IMR-90 (cell line): ENCODE measurements around the gene SH3RF1. TPM values are rescaled to one million over a fixed set of nuclear protein-coding genes. Genes with fewer than 3 reads are reported as not detected.

ENCODE experiments used
- ATAC-seq: fragments of 200-7000 bp; cut with Tn5 transposase; 2 replicates; pipeline ENCODE4 v1.9.1; 2020; ENCODE audit warnings: low read depth, mild to moderate bottlenecking, moderate library complexity
- BruUV-seq: library from RNA; stranded (reverse); fragments of 400-500 nt; replicated peaks from 2 replicates; lab custom pipeline; 2021; lab: Mats Ljungman, UMichigan
- CTCF ChIA-PET: fragments of 300-600 bp; formaldehyde crosslinking; extraction: SDS; loops from one replicate; lab custom pipeline; 2021; ENCODE audit warnings: antibody characterized with exemption; lab: Yijun Ruan, JAX
- POLR2A ChIA-PET: fragments of 300-600 bp; sonication (Branson Sonifier 250); formaldehyde crosslinking; loops from one replicate; lab custom pipeline; 2022; ENCODE audit warnings: antibody characterized with exemption; ENCODE audit not compliant: unreplicated experiment; lab: Charles Lee
- DNase-seq: peaks from one replicate; pipeline ENCODE4 v3.0.0; 2013
- H2AFZ ChIP-seq: replicated peaks from 2 replicates; pipeline ENCODE3; 2013; ENCODE audit warnings: low read length, mild to moderate bottlenecking; ENCODE audit not compliant: poor library complexity
- H2AK5ac ChIP-seq: 2 replicates; pipeline ENCODE4 v1.6.1; 2013; ENCODE audit warnings: low read depth, low read length, inconsistent platforms
- H2AK9ac ChIP-seq: replicated peaks from 2 replicates; pipeline ENCODE3; 2013; ENCODE audit warnings: mild to moderate bottlenecking, low read depth, low read length, moderate library complexity; ENCODE audit not compliant: poor library complexity
- H2BK120ac ChIP-seq: 2 replicates; pipeline ENCODE4 v1.6.1; 2013; ENCODE audit warnings: low read depth, low read length, inconsistent platforms
- H2BK15ac ChIP-seq: 3 replicates; pipeline ENCODE4 v1.6.1; 2013; ENCODE audit warnings: low read depth, low read length, inconsistent platforms
- H2BK20ac ChIP-seq: 2 replicates; pipeline ENCODE4 v1.6.1; 2013; ENCODE audit warnings: low read depth, mild to moderate bottlenecking, inconsistent platforms, low read length, moderate library complexity
- H2BK5ac ChIP-seq: 2 replicates; pipeline ENCODE4 v1.6.1; 2013; ENCODE audit warnings: mild to moderate bottlenecking, low read depth, low read length, inconsistent platforms; ENCODE audit not compliant: poor library complexity, severe bottlenecking
- H3K14ac ChIP-seq: replicated peaks from 2 replicates; pipeline ENCODE4 v1.6.1; 2013; ENCODE audit warnings: low read depth, low read length, inconsistent platforms
- H3K18ac ChIP-seq: 2 replicates; pipeline ENCODE4 v1.6.1; 2013; ENCODE audit warnings: low read depth, low read length, control low read depth
- H3K23ac ChIP-seq: 2 replicates; pipeline ENCODE4 v1.6.1; 2013; ENCODE audit warnings: low read depth, low read length, inconsistent platforms
- H3K27ac ChIP-seq: 2 replicates; pipeline ENCODE4 v1.5.1; 2013; ENCODE audit warnings: mild to moderate bottlenecking, control low read depth, low read length; ENCODE audit not compliant: insufficient read depth
- H3K27me3 ChIP-seq: 2 replicates; pipeline ENCODE4 v1.6.1; 2013; ENCODE audit warnings: low read length; ENCODE audit not compliant: control insufficient read depth, insufficient read depth
- H3K36me3 ChIP-seq: 2 replicates; pipeline ENCODE4 v1.6.1; 2013; ENCODE audit warnings: low read length, mixed read lengths; ENCODE audit not compliant: control insufficient read depth, insufficient read depth
- H3K4ac ChIP-seq: 2 replicates; pipeline ENCODE4 v1.6.1; 2013; ENCODE audit warnings: low read depth, low read length, inconsistent platforms
- H3K4me1 ChIP-seq: 2 replicates; pipeline ENCODE4 v1.6.1; 2013; ENCODE audit warnings: low read length, mixed read lengths; ENCODE audit not compliant: control insufficient read depth, insufficient read depth
- H3K4me2 ChIP-seq: 2 replicates; pipeline ENCODE4 v1.6.1; 2013; ENCODE audit warnings: low read depth, mild to moderate bottlenecking, control low read depth, low read length, moderate library complexity
- H3K4me3 ChIP-seq: 2 replicates; pipeline ENCODE4 v1.5.1; 2013; ENCODE audit warnings: low read depth, mild to moderate bottlenecking, control low read depth, low read length, moderate library complexity; ENCODE audit not compliant: insufficient read depth
- H3K56ac ChIP-seq: 2 replicates; pipeline ENCODE4 v1.6.1; 2013; ENCODE audit warnings: low read length, inconsistent platforms; ENCODE audit not compliant: insufficient read depth; ENCODE audit errors: extremely low read depth
- H3K79me1 ChIP-seq, 2 experiments: 2 replicates each; pipeline ENCODE4 v1.6.1; 2013; ENCODE audit warnings: low read length in 2 of 2, inconsistent platforms in 1 of 2, low read depth in 1 of 2
- H3K9ac ChIP-seq: 2 replicates; pipeline ENCODE4 v1.6.1; 2013; ENCODE audit warnings: low read depth, low read length, control low read depth
- H3K9me1 ChIP-seq: 2 replicates; pipeline ENCODE4 v1.6.1; 2013; ENCODE audit warnings: low read length, inconsistent platforms; ENCODE audit not compliant: insufficient read depth
- H3K9me3 ChIP-seq: 2 replicates; pipeline ENCODE4 v1.6.1; 2013; ENCODE audit warnings: low read length; ENCODE audit not compliant: control insufficient read depth, insufficient read depth
- H4K20me1 ChIP-seq: 2 replicates; pipeline ENCODE4 v1.6.1; 2013; ENCODE audit warnings: low read length, inconsistent platforms; ENCODE audit not compliant: insufficient read depth
- H4K5ac ChIP-seq: 2 replicates; pipeline ENCODE4 v1.6.1; 2013; ENCODE audit warnings: mild to moderate bottlenecking, low read depth, low read length, control low read depth
- H4K8ac ChIP-seq, 2 experiments: 2 replicates each; pipeline ENCODE4 v1.6.1; 2013; ENCODE audit warnings: low read depth in 2 of 2, low read length in 2 of 2, control low read depth in 1 of 2, inconsistent platforms in 1 of 2
- H4K91ac ChIP-seq: 2 replicates; pipeline ENCODE4 v1.6.1; 2013; ENCODE audit warnings: low read depth, low read length, inconsistent platforms; ENCODE audit not compliant: insufficient read depth
- CHD1 ChIP-seq: IDR thresholded peaks from 2 replicates; pipeline ENCODE4 v1.6.1; 2012; ENCODE audit warnings: low read depth, low read length, improper control_type of control experiment
- MAFK ChIP-seq: IDR thresholded peaks from 2 replicates; pipeline ENCODE4 v1.6.1; 2012; ENCODE audit warnings: low read depth, low read length, improper control_type of control experiment
- MXI1 ChIP-seq: IDR thresholded peaks from 2 replicates; pipeline ENCODE4 v1.6.1; 2012; ENCODE audit warnings: low read depth, mild to moderate bottlenecking, low read length, moderate library complexity, borderline replicate concordance
- RAD21 ChIP-seq: IDR thresholded peaks from 2 replicates; pipeline ENCODE4 v1.6.1; 2012; ENCODE audit warnings: low read length, improper control_type of control experiment
- RCOR1 ChIP-seq: IDR thresholded peaks from 2 replicates; pipeline ENCODE4 v1.6.1; 2012; ENCODE audit warnings: mild to moderate bottlenecking, low read length, improper control_type of control experiment; ENCODE audit not compliant: insufficient replicate concordance
- RFX5 ChIP-seq: IDR thresholded peaks from 2 replicates; pipeline ENCODE4 v1.8.0; 2012; ENCODE audit warnings: low read depth, mild to moderate bottlenecking, low read length, moderate library complexity
- WGBS, 2 experiments: methylation state at CpG; one replicate each; pipeline versions ENCODE4 v1.1.5 to v1.1.7; 2013; ENCODE audit warnings: missing lambda C conversion rate in 2 of 2; ENCODE audit not compliant: insufficient read length in 1 of 2; ENCODE audit errors: extremely low coverage in 2 of 2; 5-methylcytosine and 5-hydroxymethylcytosine counted together
- dilution Hi-C: fragments of 300-500 bp; cut with HindIII; formaldehyde crosslinking; loops from one replicate; pipeline ENCODE4 v1.14.3; 2018; ENCODE audit warnings: low sequenced_read_pairs; ENCODE audit not compliant: unreplicated experiment
- in situ Hi-C: fragments of 300-500 bp; cut with MboI; formaldehyde crosslinking; loops from 3 replicates; pipeline ENCODE4 v1.14.3; 2019; ENCODE audit warnings: low sequenced_read_pairs, inconsistent platforms, mixed read lengths
- intact Hi-C: fragments of 100-400 bp; cut with micrococcal nuclease; formaldehyde crosslinking; loops from 2 replicates; pipeline ENCODE4 v1.10.0; 2022
- polyA plus RNA-seq, 3 experiments: library from polyadenylated mRNA; depleted of rRNA; stranded (reverse); fragments of >200 nt; gene quantifications; 2 replicates each; pipeline ENCODE4 v1.2.3, GENCODE V29; 2012; ENCODE audit warnings: low replicate concordance in 1 of 3
- total RNA-seq: library from RNA; depleted of rRNA; stranded (reverse); fragments of >200 nt; gene quantifications from 2 replicates; pipeline ENCODE4 v1.2.3, GENCODE V29; 2012

The SH3RF1 gene
- total and polyA plus RNA-seq, 2 of the 4 experiments (the other 2 are of a cell fraction), result 22.0 to 29.8 TPM

DNA sequence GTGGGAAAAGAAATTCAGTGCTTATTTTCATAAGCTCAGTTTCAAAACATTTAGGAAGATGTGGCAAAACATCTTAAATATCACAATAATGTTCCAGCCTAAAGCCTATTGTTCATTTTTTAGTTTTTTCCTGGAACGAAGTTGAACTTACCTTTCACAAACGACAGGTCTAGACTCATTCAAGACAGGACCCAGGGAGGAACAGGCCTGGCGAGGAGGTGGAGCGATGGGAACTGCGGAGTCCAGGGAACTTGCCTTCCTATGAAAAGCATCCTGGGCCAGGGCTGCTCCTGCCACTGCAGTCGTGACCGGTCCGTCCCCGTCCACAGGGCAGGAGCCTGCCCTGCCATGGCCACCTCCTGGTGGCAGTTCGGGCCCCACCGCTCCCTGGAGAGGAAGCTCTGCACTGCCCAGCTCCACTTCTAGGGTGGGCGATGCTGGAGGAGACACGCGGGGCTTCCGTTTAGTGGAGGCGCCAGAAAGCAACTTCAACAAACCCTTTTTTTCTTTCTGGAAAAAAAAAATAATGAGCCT is 164.0 kb downstream of the SH3RF1 start:
- Histone ChIP-seq H2AK9ac (no peak overlapping the region), H3K79me1 (peaks cover 45 to 50% of the 10 kb centered on the region in 2 experiments), H3K36me3 (peaks cover 26% of the 10 kb centered on the region), H3K4ac (no peak overlapping the region), H3K27me3 (no peaks in the 10 kb centered on the region), H3K14ac (no peak overlapping the region), H3K4me2 (no peak overlapping the region), H3K9me1 (peaks cover 9% of the 10 kb centered on the region), H3K18ac (no peak overlapping the region), H3K23ac (no peak overlapping the region), H3K9ac (no peak overlapping the region), H3K9me3 (no peaks in the 10 kb centered on the region), H4K8ac (no peak overlapping the region), H3K27ac (no peak overlapping the region), H2AK5ac (no peak overlapping the region), H2AFZ (no peak overlapping the region), H2BK15ac (no peak overlapping the region), H4K91ac (no peak overlapping the region), H4K20me1 (peaks cover 5% of the 10 kb centered on the region; the same call in 1 of the 2 replicates), H3K4me3 (no peak overlapping the region), H3K56ac (no peak overlapping the region), H2BK20ac (no peak overlapping the region), H2BK5ac (no peak overlapping the region), H2BK120ac (no peak overlapping the region), H4K5ac (no peak overlapping the region), H3K4me1 (peaks cover 2% of the 10 kb centered on the region; the same call in 1 of the 2 replicates)
- intact Hi-C loops (no loop called here), in situ Hi-C loops (no loop called here), dilution Hi-C loops (no loop called here)
- TF ChIP-seq RFX5, result no peak
- TF ChIP-seq CHD1, result no peak
- TF ChIP-seq MXI1, result no peak
- no peak for TF ChIP-seq RAD21
- no peak for TF ChIP-seq RCOR1
- no peak for TF ChIP-seq MAFK
- ATAC-seq, result no peak
- 97% methylated on average over 9 of the region's 16 CpGs; no CpG with 5 or more reads in 1 of the 2 experiments for WGBS, 2 experiments
- ChIA-PET CTCF (no interaction called here), POLR2A (no interaction called here)
- no TSS peak for BruUV-seq
- DNase-seq, result no peak
